ENCODE results near the gene ZC2HC1B. TPM values are rescaled to one million over a fixed set of nuclear protein-coding genes. Genes with fewer than 3 reads are reported as not detected.

Gene ZC2HC1B
- total and polyA plus RNA-seq, 2 of the 8 experiments (the other 6 are each of a cell fraction or from before 2014, with no cell fraction given), result not detected

- no peak overlapping the region for H3K4ac ChIP-seq (replicated peaks; ENCODE audit: insufficient read length, low read depth, low read length)
- H3K56ac ChIP-seq (replicated peaks; ENCODE audit: insufficient read length, low read depth, low read length), result no peak overlapping the region
- no peak overlapping the region for H3K27ac ChIP-seq (ENCODE audit: low read depth, low read length)
- DNase-seq (ENCODE audit: low read depth in 1 of 2, low spot score in 2 of 2) (no peak), FAIRE-seq (no peak)
- no peak overlapping the region for H3K14ac ChIP-seq (ENCODE audit: insufficient read length)
- no peak overlapping the region for H4K8ac ChIP-seq (ENCODE audit: extremely low read depth, insufficient read depth, low read length)
- no peak overlapping the region for H2BK20ac ChIP-seq (ENCODE audit: low read length)
- H2BK12ac ChIP-seq (ENCODE audit: low read depth, low read length), result no peak overlapping the region; the same call in 1 of the 2 replicates
- no peak overlapping the region for H3K4me3 ChIP-seq (ENCODE audit: extremely low read depth in 1 of 4, insufficient read depth in 2 of 4, low read depth in 3 of 4, low read length in 4 of 4)
- H3K4me2 ChIP-seq (ENCODE audit: insufficient read depth in 1 of 2, low read depth in 2 of 2, low read length in 2 of 2), result peak overlapping the region in 1 of 2 experiments; percentile 23; a peak in 1 of 4 replicates
- H3K9ac ChIP-seq (replicated peaks in 1 of 4; ENCODE audit: extremely low read depth in 1 of 4, low read depth in 3 of 4, low read length in 3 of 4), result no peak overlapping the region
- H2BK5ac ChIP-seq (ENCODE audit: low read depth, low read length), result no peak overlapping the region
- no peaks in the 10 kb centered on the region for H3K23me2 ChIP-seq (ENCODE audit: low read depth, low read length)
- TF ChIP-seq RFX5 (IDR thresholded peaks at IDR 0.05; ENCODE audit: borderline replicate concordance, low read depth, low read length) (no peak), TBP (IDR thresholded peaks at IDR 0.05; ENCODE audit: low read depth, low read length) (no peak), ZNF274 (IDR thresholded peaks at IDR 0.05; ENCODE audit: borderline replicate concordance, extremely low read depth, low read length) (no peak), SP1 (IDR thresholded peaks at IDR 0.05; ENCODE audit: low read depth, low read length) (0 out of 2 replicates have a peak, but pooled peaks have one; percentile 17), TEAD4 (IDR thresholded peaks at IDR 0.05; ENCODE audit: low read depth, low read length) (no peak), TCF12 (IDR thresholded peaks at IDR 0.05; ENCODE audit: low read depth, low read length) (peak; percentile 88; the same call in 1 of the 2 replicates), YY1 (IDR thresholded peaks at IDR 0.05; ENCODE audit: low read depth, low read length) (no peak)
- no peaks in the 10 kb centered on the region for H3K9me3 ChIP-seq (ENCODE audit: insufficient read depth in 2 of 2, low read depth in 1 of 2, low read length in 1 of 2)
- no peak overlapping the region for H4K91ac ChIP-seq (replicated peaks; ENCODE audit: insufficient read length, low read length)
- no peaks in the 10 kb centered on the region for H3K79me1 ChIP-seq (ENCODE audit: low read depth, low read length)
- peaks cover 8 to 51% (median 38%) of the 10 kb centered on the region in 4 experiments; a peak in 6 of 7 replicates for H3K4me1 ChIP-seq (replicated peaks in 1 of 4; ENCODE audit: control insufficient read depth in 3 of 4, insufficient read depth in 4 of 4, low read length in 3 of 4)
- H2BK120ac ChIP-seq (replicated peaks; ENCODE audit: low read depth, low read length), result no peak overlapping the region
- WGBS, 2 experiments (ENCODE audit: extremely low coverage in 1 of 2, insufficient coverage in 1 of 2, insufficient read length in 1 of 2, insufficient replicate concordance in 2 of 2, low coverage in 1 of 2, low lambda C conversion rate in 2 of 2, missing lambda C conversion rate in 1 of 2), result 5% methylated on average over 5 of the region's 6 CpGs; no CpG with 5 or more reads in 1 of the 2 experiments
- no peaks in the 10 kb centered on the region for H3K36me3 ChIP-seq (ENCODE audit: control insufficient read depth in 2 of 4, insufficient read depth in 4 of 4, low read length in 3 of 4)
- ChIA-PET CTCF (ENCODE audit: partially characterized antibody) (interaction anchor here (4.2 to 18.3 kb wide), 4 partner anchors 9 to 48 kb away, joined by 24 to 591 read pairs (median 74); no protein-coding TSS in a partner anchor), POLR2A (ENCODE audit: partially characterized antibody) (interaction anchor here (3.7 kb wide), 1 partner anchor 8 kb away, joined by 19 read pairs; no protein-coding TSS in a partner anchor)
- H2BK15ac ChIP-seq (ENCODE audit: low read length), result no peak overlapping the region
- no peak overlapping the region for H2AK5ac ChIP-seq (ENCODE audit: low read depth, low read length)
- no peaks in the 10 kb centered on the region for H3K79me2 ChIP-seq (ENCODE audit: control insufficient read depth in 1 of 2, insufficient read depth in 2 of 2, low read length in 2 of 2)
- peaks cover 8% of the 10 kb centered on the region in 2 experiments for H4K20me1 ChIP-seq (replicated peaks in 1 of 2; ENCODE audit: control insufficient read depth in 1 of 2, insufficient read depth in 2 of 2, low read length in 2 of 2)
- no peak overlapping the region for H4K5ac ChIP-seq (ENCODE audit: insufficient read length, low read depth, low read length)
- peaks cover 82 to 100% (median 97%) of the 10 kb centered on the region in 4 experiments for H3K27me3 ChIP-seq (replicated peaks in 1 of 4; ENCODE audit: control insufficient read depth in 3 of 4, extremely low read depth in 1 of 4, insufficient read depth in 3 of 4, low read length in 3 of 4)
- H2AFZ ChIP-seq (ENCODE audit: low read length), result no peak overlapping the region
- no peak overlapping the region for H3K18ac ChIP-seq (ENCODE audit: extremely low read depth, low read length)
- no peak overlapping the region for H3K23ac ChIP-seq (ENCODE audit: insufficient read length)
Measured at GRCh38 chr6:143964674-143965081, 100.4 kb downstream of the ZC2HC1B start.
